ENCODE results near the gene TEC. TPM values are rescaled to one million over a fixed set of nuclear protein-coding genes. Genes with fewer than 3 reads are reported as not detected.

TEC gene
- total RNA-seq, 1 experiment from 2014 or later = 1.2 TPM

DNA sequence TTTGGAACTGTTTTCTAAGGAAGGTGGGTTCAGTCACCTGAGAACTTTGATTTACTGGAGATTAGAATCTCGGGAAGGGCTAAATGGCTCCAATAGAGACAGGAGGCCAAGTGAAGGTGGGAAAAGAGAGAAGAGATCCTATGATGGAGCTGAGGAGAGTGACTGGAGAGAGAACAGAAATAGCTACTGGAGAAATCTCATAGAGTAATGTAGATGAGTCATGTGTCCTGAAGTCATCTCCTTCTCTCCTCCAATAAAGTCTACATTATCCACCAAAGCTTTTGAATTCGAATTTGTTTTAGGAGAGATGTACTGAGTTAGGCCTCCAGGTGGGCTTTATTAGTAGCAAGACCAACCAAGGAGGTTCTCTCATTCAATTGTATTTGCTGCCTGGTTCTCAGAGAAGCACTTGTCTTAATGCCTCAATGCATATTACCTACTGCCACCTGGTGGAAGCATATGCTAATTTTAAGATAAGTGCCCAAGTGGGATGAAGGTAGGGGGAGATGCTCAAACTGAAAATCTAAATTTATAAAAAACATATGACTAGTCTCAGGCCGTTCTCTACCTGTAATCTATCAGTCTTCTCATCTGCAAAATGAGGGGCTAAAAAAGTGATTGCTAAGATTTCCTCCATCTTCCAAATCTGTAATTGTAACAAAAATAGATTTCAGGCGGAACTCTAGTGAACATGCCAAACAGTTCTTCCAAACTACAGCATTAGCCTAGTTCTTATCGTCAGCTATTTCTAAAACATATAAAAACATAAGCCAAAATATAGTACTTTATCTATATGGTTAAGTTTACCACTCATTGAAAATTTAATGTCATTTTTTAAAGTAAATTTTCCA, 160.0 kb downstream of the TEC start:
- DNase-seq = peak; percentile 28

GRCh38 chr4:48108309-48109073, 161.1 kb downstream of the TEC start:
- no peak for DNase-seq
- no peak overlapping the region for H3K4me3 ChIP-seq (ENCODE audit: insufficient read depth, low read depth, low read length)
- H3K27me3 ChIP-seq (ENCODE audit: control insufficient read depth, insufficient read depth, low read length) = no peaks in the 10 kb centered on the region
- no peaks in the 10 kb centered on the region for H3K36me3 ChIP-seq (replicated peaks; ENCODE audit: control insufficient read depth, insufficient read depth, low read length)

More for the DNA sequence above, 160.0 kb downstream of the TEC start:
- H3K27me3 ChIP-seq (ENCODE audit: control insufficient read depth, insufficient read depth, low read length) = no peaks in the 10 kb centered on the region
- no peaks in the 10 kb centered on the region for H3K36me3 ChIP-seq (replicated peaks; ENCODE audit: control insufficient read depth, insufficient read depth, low read length)
- H3K4me3 ChIP-seq (ENCODE audit: insufficient read depth, low read depth, low read length) = no peak overlapping the region

- H3K36me3 ChIP-seq (replicated peaks; ENCODE audit: control insufficient read depth, insufficient read depth, low read length) = no peaks in the 10 kb centered on the region
- no peaks in the 10 kb centered on the region for H3K27me3 ChIP-seq (ENCODE audit: control insufficient read depth, insufficient read depth, low read length)
- DNase-seq = no peak
- no peak overlapping the region for H3K4me3 ChIP-seq (ENCODE audit: insufficient read depth, low read depth, low read length)
These were observed 164.4 kb downstream of the TEC start for GRCh38 chr4:48105230-48105629.

- no peaks in the 10 kb centered on the region for H3K27me3 ChIP-seq (ENCODE audit: control insufficient read depth, insufficient read depth, low read length)
- DNase-seq = no peak
- no peak overlapping the region for H3K4me3 ChIP-seq (ENCODE audit: insufficient read depth, low read depth, low read length)
- no peaks in the 10 kb centered on the region for H3K36me3 ChIP-seq (replicated peaks; ENCODE audit: control insufficient read depth, insufficient read depth, low read length)
These were observed 166.0 kb downstream of the TEC start for GRCh38 chr4:48103483-48104139.

DNA sequence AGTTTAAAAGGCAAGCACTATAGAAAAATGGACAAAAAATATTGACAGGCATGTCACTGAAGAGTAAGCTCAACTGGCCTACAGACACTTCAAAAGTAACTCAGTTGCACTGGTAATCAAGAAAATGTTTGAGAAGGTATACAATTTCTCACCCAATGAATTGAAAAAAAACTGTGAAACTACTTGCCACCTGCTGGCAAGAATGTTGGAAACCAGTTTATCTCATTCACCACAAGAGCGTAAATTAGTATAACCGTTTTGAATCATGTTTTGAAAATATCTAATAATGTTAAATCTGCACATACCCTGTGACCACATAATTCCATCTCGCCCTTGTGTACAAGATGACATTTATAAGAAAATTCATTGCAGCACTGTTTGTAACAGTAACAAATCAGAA, 167.3 kb downstream of the TEC start:
- Histone ChIP-seq H3K36me3 (replicated peaks; ENCODE audit: control insufficient read depth, insufficient read depth, low read length) (no peaks in the 10 kb centered on the region), H3K4me3 (ENCODE audit: insufficient read depth, low read depth, low read length) (no peak overlapping the region), H3K27me3 (ENCODE audit: control insufficient read depth, insufficient read depth, low read length) (no peaks in the 10 kb centered on the region)
- DNase-seq = no peak

DNA sequence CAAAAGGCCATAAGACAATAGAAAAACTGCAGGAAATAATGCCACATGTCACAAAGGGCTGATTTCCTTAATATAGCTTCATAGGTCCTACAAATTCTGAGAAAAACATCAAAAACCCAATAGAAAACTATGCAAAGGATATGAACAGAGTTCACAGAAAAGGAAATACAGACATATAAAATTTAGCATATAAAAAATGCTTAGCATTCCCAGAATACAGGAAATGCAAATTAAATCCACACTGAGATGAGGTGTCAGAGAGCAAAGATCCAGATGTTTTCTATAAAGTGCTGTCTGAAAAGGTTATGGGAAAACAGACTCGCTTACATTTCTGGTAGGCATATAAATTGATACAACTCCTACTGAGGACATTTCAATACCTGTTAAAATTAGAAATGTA, 169.4 kb downstream of the TEC start:
- DNase-seq = no peak
- Histone ChIP-seq H3K27me3 (ENCODE audit: control insufficient read depth, insufficient read depth, low read length) (no peaks in the 10 kb centered on the region), H3K4me3 (ENCODE audit: insufficient read depth, low read depth, low read length) (no peak overlapping the region), H3K36me3 (replicated peaks; ENCODE audit: control insufficient read depth, insufficient read depth, low read length) (no peaks in the 10 kb centered on the region)

- Histone ChIP-seq H3K36me3 (replicated peaks; ENCODE audit: control insufficient read depth, insufficient read depth, low read length) (no peaks in the 10 kb centered on the region), H3K4me3 (ENCODE audit: insufficient read depth, low read depth, low read length) (no peak overlapping the region), H3K27me3 (ENCODE audit: control insufficient read depth, insufficient read depth, low read length) (no peaks in the 10 kb centered on the region)
- DNase-seq = no peak
These were observed 174.2 kb downstream of the TEC start for GRCh38 chr4:48095441-48095840.

GRCh38 chr4:48093991-48094416, 175.6 kb downstream of the TEC start:
- DNase-seq = no peak
- Histone ChIP-seq H3K36me3 (replicated peaks; ENCODE audit: control insufficient read depth, insufficient read depth, low read length) (no peaks in the 10 kb centered on the region), H3K27me3 (ENCODE audit: control insufficient read depth, insufficient read depth, low read length) (no peaks in the 10 kb centered on the region), H3K4me3 (ENCODE audit: insufficient read depth, low read depth, low read length) (no peak overlapping the region)

DNA sequence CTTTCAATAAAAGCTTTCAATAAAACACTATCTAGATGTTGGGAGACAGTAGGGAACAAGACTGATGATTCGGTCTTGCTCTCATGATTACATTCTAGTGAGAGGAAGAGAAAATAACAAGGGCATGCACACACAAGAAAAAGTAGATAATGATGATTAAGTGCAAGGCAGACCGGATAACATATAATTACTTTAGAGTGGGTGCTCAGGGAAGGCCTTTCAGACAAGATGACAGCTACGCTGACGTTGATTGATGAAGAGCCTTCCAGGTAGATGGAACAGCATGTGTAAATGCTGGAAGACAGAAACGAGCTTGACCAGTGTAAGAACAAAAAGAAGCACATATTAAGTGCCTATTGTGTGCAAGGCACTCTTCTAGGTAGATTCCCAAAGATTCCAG, 179.0 kb downstream of the TEC start:
- no peaks in the 10 kb centered on the region for H3K36me3 ChIP-seq (replicated peaks; ENCODE audit: control insufficient read depth, insufficient read depth, low read length)
- no peak for DNase-seq
- H3K27me3 ChIP-seq (ENCODE audit: control insufficient read depth, insufficient read depth, low read length) = no peaks in the 10 kb centered on the region

DNA sequence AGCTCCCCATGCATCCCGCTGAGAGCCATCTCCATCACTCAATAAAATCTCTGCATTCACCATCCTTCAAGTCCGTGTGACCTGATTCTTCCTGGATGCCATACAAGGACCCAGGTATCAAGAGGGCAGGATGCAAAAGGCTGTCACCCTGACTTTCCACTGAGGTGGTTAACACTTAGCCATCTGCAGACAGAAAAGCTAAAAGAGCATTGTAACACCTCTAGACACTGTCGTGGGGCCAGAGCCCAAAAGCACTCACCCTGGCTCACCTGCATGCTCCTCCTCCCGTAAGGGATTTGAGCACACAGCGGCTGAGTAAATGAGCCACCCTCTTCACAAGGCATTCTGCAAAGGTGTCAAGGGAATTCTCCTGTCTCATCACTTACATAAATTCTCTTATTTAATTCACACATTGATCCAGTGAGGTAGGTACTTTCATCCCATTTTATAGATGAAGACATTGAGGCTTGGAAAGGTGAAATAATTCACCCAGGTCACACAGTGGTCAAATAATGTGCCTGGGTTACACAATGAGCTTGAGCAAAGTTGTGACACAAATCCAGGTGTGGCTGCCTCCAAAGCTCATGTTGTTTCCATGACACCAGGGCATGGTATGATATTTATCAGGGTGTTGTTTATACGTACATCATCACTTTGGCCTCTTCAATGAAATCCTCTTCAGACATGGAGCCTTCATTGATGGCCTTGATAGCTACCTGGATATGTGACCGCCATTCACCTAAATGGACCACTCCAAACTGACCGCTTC, 183.6 kb downstream of the TEC start:
- no peaks in the 10 kb centered on the region for H3K36me3 ChIP-seq (replicated peaks; ENCODE audit: control insufficient read depth, insufficient read depth, low read length)

More for the DNA sequence above, 179.0 kb downstream of the TEC start:
- H3K4me3 ChIP-seq (ENCODE audit: insufficient read depth, low read depth, low read length) = no peak overlapping the region

More for the DNA sequence above, 183.6 kb downstream of the TEC start:
- Histone ChIP-seq H3K27me3 (ENCODE audit: control insufficient read depth, insufficient read depth, low read length) (no peaks in the 10 kb centered on the region), H3K4me3 (ENCODE audit: insufficient read depth, low read depth, low read length) (no peak overlapping the region)
- no peak for DNase-seq

Other genes starting within 250 kb of the TEC start
- not detected in 2 replicates for gene TXK, start 135.6 kb downstream of the TEC start, total RNA-seq (2014; rRNA removed; shearing (Covaris generic))
- 32.0 and 34.0 TPM in 2 replicates for gene SLAIN2, start 71.7 kb upstream of the TEC start, total RNA-seq (2014; rRNA removed; shearing (Covaris generic))
- 1.3 and 1.5 TPM in 2 replicates for gene SLC10A4, start 213.5 kb upstream of the TEC start, total RNA-seq (2014; rRNA removed; shearing (Covaris generic))
- gene ZAR1, start 220.4 kb upstream of the TEC start, total RNA-seq (2014; rRNA removed; shearing (Covaris generic)) = 0.66 and 1.00 TPM in 2 replicates